NCI-H1694 treated with DMSO at 0.1 percent for 48 hours (cell line): ENCODE measurements around the gene INSC.

Source experiments
- DNase-seq: peaks from one replicate; lab custom pipeline; 2025; lab: John Stamatoyannopoulos, UW

INSC gene

GRCh38 chr11:15108592-15109130, 6.1 kb upstream of the INSC start:
- no peak for DNase-seq

- DNase-seq = no peak
These were observed 5.1 kb upstream of the INSC start for GRCh38 chr11:15109602-15110001.

- DNase-seq = no peak
These were observed 3.5 kb upstream of the INSC start for GRCh38 chr11:15111215-15111614.

- DNase-seq = no peak
These were observed 2.6 kb upstream of the INSC start for GRCh38 chr11:15112131-15112541.

GRCh38 chr11:15113381-15113780, 1.3 kb upstream of the INSC start:
- DNase-seq = no peak

- DNase-seq = no peak
These were observed 963 bp downstream of the INSC start for GRCh38 chr11:15115686-15116085.

- no peak for DNase-seq
These were observed 3.0 kb downstream of the INSC start for GRCh38 chr11:15117751-15118150.

- DNase-seq = no peak
These were observed 3.7 kb downstream of the INSC start for GRCh38 chr11:15118431-15118830.

- no peak for DNase-seq
These were observed 4.6 kb downstream of the INSC start for GRCh38 chr11:15119352-15119751.

- no peak for DNase-seq
These were observed 5.1 kb downstream of the INSC start for GRCh38 chr11:15119826-15120225.

- DNase-seq = no peak
These were observed 9.1 kb downstream of the INSC start for GRCh38 chr11:15123849-15124248.

- no peak for DNase-seq
These were observed 9.8 kb downstream of the INSC start for GRCh38 chr11:15124528-15124927.

GRCh38 chr11:15127341-15127740, 12.6 kb downstream of the INSC start:
- no peak for DNase-seq

GRCh38 chr11:15128621-15129020, 13.9 kb downstream of the INSC start:
- DNase-seq = no peak

- no peak for DNase-seq
These were observed 21.4 kb downstream of the INSC start for GRCh38 chr11:15136166-15136565.

- no peak for DNase-seq
These were observed 24.5 kb downstream of the INSC start for GRCh38 chr11:15139096-15139770.

- DNase-seq = no peak
These were observed 25.4 kb downstream of the INSC start for GRCh38 chr11:15139958-15140659.

GRCh38 chr11:15141381-15141780, 26.7 kb downstream of the INSC start:
- DNase-seq = no peak

GRCh38 chr11:15142838-15143237, 28.1 kb downstream of the INSC start:
- no peak for DNase-seq

- peak; percentile 1 for DNase-seq
These were observed 29.1 kb downstream of the INSC start for GRCh38 chr11:15143855-15144254.

GRCh38 chr11:15144347-15144746, 29.6 kb downstream of the INSC start:
- no peak for DNase-seq

- no peak for DNase-seq
These were observed 30.4 kb downstream of the INSC start for GRCh38 chr11:15145151-15145550.

- DNase-seq = no peak
These were observed 30.9 kb downstream of the INSC start for GRCh38 chr11:15145615-15146014.
